Upper lobe of left lung (tissue), 4 donors: ENCODE data around the gene PIGS.

Experiments
- POLR2A ChIP-seq, 4 donors: fragments of 450-650 bp; IDR thresholded peaks; one replicate each; pipeline ENCODE4 v1.5.1; 2016 to 2017; ENCODE audit warnings: antibody characterized with exemption in 4 of 4, mild to moderate bottlenecking in 2 of 4
- POLR2AphosphoS5 ChIP-seq, 2 donors: sonication (generic); formaldehyde crosslinking; IDR thresholded peaks; one replicate each; pipeline ENCODE4 v1.5.1; 2017; ENCODE audit warnings: antibody characterized with exemption in 2 of 2
- TF ChIP-seq, protein P1 (sequence below), 6 experiments: fragments of 450-650 bp in 4 of 6; fragments of 200-600 bp in 2 of 6; sonication (generic) in 2 of 6; IDR thresholded peaks; one replicate each; pipeline ENCODE4 v1.5.1; 2016 to 2019; ENCODE audit warnings: antibody characterized with exemption in 6 of 6

DNA sequence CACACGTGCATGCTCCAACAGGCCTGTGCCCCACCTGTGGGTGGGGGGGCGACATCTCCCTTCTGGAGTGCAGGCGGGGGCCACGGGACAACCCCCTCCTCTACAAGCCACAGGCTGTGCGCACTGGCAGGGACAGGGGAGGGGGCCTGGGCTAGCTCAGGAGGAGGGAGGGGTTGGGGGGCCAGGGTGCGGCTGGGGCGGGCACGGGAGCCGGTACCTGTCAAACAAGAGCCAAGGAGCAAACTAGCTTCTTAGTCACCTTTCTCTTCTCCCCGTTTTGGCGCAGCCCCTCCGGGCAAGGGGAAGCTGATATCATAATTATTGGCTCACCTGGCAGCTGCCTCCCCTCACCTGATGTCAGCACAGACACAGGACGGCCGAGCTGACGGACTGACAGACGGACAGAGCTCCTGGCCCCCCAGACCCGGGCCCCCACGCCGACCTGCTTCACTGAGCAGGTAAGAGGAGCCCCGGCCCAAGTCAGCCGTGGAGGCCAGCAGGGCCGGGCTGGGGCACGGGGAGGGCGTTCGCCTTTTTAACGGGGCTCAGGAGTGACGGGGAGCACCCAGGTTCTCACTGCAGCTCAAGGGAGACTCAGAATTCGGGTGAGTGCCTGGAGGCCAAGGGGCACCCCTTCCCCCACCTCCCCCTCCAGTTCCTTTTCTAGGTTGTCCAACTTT lies 65.2 kb downstream of the PIGS start, which contains the start of gene FOXN1:
- TF ChIP-seq, protein P1, sequence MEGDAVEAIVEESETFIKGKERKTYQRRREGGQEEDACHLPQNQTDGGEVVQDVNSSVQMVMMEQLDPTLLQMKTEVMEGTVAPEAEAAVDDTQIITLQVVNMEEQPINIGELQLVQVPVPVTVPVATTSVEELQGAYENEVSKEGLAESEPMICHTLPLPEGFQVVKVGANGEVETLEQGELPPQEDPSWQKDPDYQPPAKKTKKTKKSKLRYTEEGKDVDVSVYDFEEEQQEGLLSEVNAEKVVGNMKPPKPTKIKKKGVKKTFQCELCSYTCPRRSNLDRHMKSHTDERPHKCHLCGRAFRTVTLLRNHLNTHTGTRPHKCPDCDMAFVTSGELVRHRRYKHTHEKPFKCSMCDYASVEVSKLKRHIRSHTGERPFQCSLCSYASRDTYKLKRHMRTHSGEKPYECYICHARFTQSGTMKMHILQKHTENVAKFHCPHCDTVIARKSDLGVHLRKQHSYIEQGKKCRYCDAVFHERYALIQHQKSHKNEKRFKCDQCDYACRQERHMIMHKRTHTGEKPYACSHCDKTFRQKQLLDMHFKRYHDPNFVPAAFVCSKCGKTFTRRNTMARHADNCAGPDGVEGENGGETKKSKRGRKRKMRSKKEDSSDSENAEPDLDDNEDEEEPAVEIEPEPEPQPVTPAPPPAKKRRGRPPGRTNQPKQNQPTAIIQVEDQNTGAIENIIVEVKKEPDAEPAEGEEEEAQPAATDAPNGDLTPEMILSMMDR (IDR thresholded peaks at IDR 0.05) = no peak
- TF ChIP-seq POLR2AphosphoS5 (IDR thresholded peaks at IDR 0.05) = no peak
- TF ChIP-seq POLR2A (IDR thresholded peaks at IDR 0.05) = no peak
